NCI-H774 (cell line): ENCODE data around the gene PRR5.

Source experiments
- DNase-seq: peaks from one replicate; lab custom pipeline; 2025; lab: John Stamatoyannopoulos, UW

Gene PRR5

DNA sequence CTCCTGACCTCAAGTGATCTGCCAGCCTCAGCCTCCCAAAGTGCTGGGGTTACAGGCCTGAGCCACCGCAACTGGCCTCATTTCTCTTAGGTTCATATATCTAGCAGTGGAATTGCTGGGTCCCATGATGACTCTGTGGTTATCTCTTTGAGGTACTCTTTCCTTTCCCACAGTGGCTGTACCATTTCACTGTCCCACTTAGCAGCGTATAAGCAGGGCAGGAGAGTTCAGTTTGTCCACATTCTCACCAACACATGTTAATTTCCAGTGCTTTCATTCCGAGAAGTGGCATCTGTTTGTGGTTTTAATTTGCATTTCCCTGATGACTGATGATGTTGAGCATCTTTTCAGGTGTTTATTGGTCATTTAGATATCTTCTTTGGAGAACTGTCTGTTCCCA, 16.4 kb downstream of the PRR5 start:
- no peak for DNase-seq

- DNase-seq: no peak
Measured at GRCh38 chr22:44719586-44720368, 17.8 kb downstream of the PRR5 start.

GRCh38 chr22:44721213-44721612, 19.2 kb downstream of the PRR5 start:
- no peak for DNase-seq

DNA sequence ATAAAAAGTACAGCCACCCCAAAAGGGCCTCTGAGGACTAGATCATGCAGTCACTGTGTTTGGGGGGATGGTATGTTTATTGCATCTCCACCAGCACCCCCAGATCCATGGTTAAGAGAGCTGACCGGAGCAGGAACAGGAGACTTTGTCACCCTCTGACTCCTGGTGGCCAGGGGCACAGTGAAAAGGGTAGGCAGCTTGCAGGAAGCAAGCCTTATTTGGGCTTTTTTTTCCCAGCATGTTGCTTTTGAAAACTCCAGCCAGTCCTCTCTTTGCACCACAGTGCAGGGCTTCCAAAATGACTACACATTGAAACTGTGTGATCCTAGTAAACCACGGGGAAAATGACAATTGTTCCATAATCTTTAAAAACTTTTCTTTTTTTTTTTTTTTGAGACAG, 20.6 kb downstream of the PRR5 start:
- DNase-seq: no peak

DNA sequence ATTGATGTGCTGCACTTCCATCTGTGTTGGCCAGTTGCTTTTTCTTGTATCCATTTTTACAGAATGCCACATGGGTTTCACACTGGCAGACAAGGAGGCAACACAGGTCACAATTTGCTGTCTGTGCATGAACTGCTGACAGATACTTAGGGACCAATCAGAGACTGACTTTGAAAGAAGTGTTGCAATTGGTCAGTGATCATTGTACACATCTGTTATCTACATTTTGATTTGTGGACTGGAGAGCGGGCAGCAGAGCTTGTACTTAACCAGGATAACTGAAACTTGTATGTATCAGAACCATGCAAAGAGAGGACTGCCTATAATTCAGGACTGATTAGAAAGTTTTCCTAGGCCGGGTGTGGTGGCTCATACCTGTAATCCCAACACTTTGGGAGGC, 21.8 kb downstream of the PRR5 start:
- DNase-seq: no peak

DNA sequence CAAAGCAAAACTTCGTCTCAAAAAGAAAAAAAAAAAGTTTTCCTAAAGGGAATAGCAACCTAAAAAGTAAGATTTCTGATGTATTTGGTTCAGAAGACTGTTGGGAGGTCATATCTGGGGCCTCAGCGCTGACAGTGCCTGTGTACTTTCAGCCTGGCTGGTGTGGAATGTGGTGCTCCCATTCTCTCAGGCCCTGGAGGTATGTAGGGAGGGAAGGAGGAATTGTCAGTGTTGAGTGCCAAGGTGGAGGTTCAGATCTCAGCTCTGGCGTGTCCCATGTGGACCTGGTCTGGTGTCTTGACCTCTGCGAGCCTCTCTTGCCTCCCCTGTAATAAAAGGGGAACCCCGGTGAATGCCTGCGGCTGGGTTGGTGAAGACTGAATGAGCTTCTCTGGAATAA, 22.4 kb downstream of the PRR5 start:
- no peak for DNase-seq

DNA sequence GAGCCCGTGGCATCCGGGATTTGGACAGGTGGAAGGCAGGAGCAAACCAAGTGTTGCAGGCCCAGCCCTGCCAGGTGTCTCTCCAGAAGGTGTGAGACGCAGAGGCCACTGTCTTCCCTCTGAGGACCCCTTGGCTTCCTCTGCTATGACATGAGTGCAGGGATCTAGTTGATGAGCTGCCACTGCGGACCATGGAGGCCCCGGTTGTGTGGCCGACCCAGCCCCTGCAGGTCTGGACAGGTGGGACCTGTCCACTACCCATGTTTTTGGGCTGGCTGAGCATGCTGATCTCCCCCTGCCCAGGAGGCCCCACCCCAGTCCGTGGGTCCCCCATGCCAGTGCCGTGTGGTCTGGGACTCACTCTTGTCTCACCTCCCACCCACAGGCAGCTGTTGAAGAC, 22.9 kb downstream of the PRR5 start:
- no peak for DNase-seq

- DNase-seq: no peak
Measured at GRCh38 chr22:44726439-44726838, 24.4 kb downstream of the PRR5 start.

- no peak for DNase-seq
Measured at GRCh38 chr22:44727148-44727547, 25.1 kb downstream of the PRR5 start.

GRCh38 chr22:44727709-44728108, 25.7 kb downstream of the PRR5 start:
- no peak for DNase-seq

DNA sequence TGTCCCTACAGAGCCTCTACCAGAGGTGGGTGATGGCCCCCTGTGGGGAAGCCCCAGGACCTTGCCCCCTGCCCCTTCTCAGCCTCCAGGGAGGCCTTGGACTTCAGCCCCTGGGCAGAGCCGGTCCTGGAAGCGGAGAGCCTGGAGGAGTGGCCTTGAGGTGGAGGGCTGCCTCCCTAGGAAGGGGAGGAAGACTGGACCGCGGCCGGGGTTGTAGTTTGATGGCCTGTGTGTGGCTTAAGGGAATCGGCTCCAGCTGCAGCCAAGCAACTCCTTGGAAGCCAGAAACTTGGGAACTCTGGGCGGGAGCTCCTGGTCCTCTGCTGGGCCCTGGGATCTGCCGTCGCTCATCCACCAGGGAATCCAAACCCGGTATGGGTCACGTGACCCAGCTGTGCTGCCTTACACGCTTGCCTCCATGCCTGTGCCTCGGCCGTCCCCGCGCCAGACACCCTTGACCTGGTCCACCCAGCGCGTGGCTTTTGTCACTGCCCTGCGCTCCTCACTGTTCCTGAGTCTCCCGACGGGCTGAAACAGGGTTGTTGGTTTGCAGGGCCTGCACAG, 26.8 kb downstream of the PRR5 start:
- DNase-seq: no peak

DNA sequence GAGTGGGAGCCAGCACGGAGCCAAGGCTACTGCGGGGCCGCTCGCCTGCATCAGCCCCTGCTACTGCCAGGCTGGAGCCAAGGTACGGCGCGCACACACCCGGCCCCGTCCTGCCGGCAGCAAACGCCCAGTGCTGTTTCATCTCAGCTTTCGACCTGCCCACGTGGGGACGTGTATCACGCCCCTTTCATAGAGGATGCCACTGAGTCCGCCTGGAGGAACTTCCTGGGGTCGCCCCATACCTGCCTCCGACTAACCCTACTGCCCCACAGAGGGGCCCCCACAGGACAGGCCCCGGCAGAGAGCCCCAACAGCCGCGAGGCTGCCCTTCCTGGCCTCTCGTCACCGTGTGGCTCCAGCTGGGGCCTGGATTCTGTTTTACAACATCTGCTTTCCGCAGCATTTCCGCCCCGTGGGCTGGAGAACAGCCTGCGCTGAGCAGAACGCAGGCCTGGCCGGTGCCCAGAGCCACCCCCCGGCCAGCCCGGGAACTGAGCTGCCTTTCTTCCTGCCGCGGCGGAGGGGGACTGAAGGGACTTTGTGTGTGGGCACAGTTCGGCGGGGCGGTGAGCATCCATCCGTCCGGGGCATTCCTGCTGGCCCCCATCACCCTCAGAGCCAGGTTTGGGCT, 27.5 kb downstream of the PRR5 start:
- DNase-seq: no peak

- no peak for DNase-seq
Measured at GRCh38 chr22:44730022-44730393, 28.0 kb downstream of the PRR5 start.

- no peak for DNase-seq
Measured at GRCh38 chr22:44730490-44731356, 28.7 kb downstream of the PRR5 start.

DNA sequence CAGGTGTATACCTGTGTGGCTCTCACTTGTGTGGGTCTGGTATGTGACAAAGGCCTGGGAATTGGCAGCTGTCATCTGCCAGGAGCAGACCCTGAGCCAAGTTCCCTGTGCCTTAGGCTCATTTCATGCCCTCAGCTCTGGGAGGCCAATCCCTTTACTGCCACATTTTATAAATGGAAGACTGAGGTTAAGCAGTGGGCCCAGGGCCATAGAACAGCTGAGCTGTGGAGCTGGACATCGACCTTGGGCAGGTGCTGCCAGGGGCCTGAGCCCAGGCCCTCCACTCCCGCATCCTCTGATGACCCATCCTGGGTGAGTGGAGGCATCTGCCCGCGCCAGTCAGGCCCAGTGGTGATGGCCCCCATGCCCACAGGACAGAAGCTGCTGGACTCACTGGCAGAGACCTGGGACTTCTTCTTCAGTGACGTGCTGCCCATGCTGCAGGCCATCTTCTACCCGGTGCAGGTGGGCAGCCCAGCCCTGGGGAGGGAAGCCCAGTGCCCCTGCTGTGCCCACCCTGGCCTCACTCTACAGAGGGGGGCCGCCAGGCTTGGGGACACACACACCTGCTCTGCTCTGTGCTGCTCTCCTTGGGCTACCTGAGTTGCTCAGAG, 29.5 kb downstream of the PRR5 start:
- DNase-seq: no peak

GRCh38 chr22:44732017-44732561, 30.1 kb downstream of the PRR5 start:
- no peak for DNase-seq

- no peak for DNase-seq
Measured at GRCh38 chr22:44732661-44733060, 30.7 kb downstream of the PRR5 start.

GRCh38 chr22:44733426-44734106, 31.6 kb downstream of the PRR5 start:
- DNase-seq: no peak

DNA sequence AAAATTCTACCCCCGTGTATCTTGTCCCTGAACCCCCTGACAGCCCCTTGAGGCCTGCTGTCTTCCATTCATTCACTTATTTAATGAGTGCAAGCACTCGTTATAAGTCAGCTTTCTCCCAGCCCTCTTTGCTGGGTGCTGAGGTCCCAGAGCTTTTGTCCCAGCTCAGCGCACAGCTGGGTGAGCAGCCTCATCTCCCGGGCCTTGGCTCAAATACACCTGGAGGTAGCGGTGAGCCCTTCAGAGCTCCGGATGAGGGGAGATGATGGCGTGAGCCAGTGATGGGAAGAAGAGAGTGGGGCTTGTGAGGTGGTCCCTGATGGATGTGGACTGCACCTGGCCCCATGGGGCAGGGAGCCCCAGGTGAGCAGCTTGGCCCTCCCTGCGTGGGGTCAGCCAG, 32.3 kb downstream of the PRR5 start:
- no peak for DNase-seq

DNA sequence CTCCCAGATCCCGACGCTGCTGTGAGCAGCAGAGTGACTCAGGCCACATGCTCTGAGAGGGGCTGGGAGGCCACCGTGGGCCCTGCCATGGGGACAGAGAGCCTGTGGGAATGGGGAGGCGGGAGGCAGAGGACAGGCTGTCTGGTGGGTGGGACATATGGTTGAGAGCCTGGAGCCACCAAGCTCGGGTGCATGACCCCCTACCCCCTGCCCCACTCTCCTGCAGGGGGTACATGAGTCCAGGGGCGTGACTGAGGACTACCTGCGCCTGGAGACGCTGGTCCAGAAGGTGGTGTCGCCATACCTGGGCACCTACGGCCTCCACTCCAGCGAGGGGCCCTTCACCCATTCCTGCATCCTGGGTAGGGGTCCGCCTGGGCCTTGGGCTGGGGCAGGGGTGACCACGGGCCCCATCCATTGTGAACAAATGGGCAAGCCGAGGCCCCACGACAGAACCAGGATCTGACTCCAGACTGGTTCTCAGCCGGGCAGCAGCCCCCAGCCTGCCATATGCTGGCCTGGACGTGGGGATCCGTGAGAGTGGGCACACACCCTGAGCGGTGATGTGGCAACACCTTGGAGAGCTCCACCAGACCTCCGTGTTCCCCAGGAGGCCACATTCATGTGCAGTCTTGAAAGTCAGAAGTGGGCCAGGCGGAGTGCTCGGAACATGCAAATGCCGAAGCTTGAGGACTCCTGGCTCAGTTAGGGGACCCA, 33.0 kb downstream of the PRR5 start:
- no peak for DNase-seq
